ENCODE data around the gene NPBWR2. TPM values are rescaled to one million over a fixed set of nuclear protein-coding genes. Genes with fewer than 3 reads are reported as not detected.

Gene NPBWR2
- total and polyA plus RNA-seq, 2 experiments from 2014 or later: not detected

- Histone ChIP-seq H3F3A (replicated peaks; ENCODE audit: low read depth) (0 out of 2 replicates have a peak, but pooled peaks cover 5% of the 10 kb centered on the region), H4K20me1 (replicated peaks; ENCODE audit: insufficient read depth) (no peaks in the 10 kb centered on the region), H3K4me1 (ENCODE audit: insufficient read depth) (peaks cover 19% of the 10 kb centered on the region; the same call in 1 of the 2 replicates), H3K4me2 (peak overlapping the region; percentile 88; the same call in 1 of the 2 replicates), H3K4me3 (peak overlapping the region; percentile 75; the same call in 1 of the 2 replicates), H3K27me3 (ENCODE audit: insufficient read depth) (peaks cover 24% of the 10 kb centered on the region), H3K9me2 (ENCODE audit: insufficient read depth) (no peaks in the 10 kb centered on the region), H2AFZ (no peak overlapping the region), H3K36me3 (ENCODE audit: insufficient read depth) (no peaks in the 10 kb centered on the region), H3K79me2 (replicated peaks; ENCODE audit: insufficient read depth) (no peaks in the 10 kb centered on the region), H3K27ac (ENCODE audit: low read depth) (no peak overlapping the region)
- Mint-ChIP-seq H3K4me1 (peaks cover 27% of the 10 kb centered on the region; the same call in 2 of the 3 replicates), H3K4me3 (peak overlapping the region; percentile 7; the same call in 1 of the 3 replicates), H3K27ac (no peak overlapping the region), H3K36me3 (ENCODE audit: low read depth) (peaks cover 2% of the 10 kb centered on the region; the same call in 1 of the 3 replicates), H3K9me3 (no peaks in the 10 kb centered on the region), H3K27me3 (ENCODE audit: insufficient read depth, low read depth, poor library complexity) (peaks cover 32% of the 10 kb centered on the region)
- DNase-seq (ENCODE audit: low spot score) (peak; percentile 57), ATAC-seq (peak; percentile 3; the same call in 2 of the 3 replicates)
- TF ChIP-seq ZNF114 (CRISPR knock-in tag; IDR thresholded peaks at IDR 0.05): no peak
- TF ChIP-seq CTCF (conservative IDR thresholded peaks at IDR 0.05; ENCODE audit: low read depth in 2 of 2): no peak
- no peak for TF ChIP-seq ZNF462 (CRISPR knock-in tag; IDR thresholded peaks at IDR 0.05)
- no peak for TF ChIP-seq CREB1 (CRISPR knock-in tag; IDR thresholded peaks at IDR 0.05; ENCODE audit: low read depth)
- TF ChIP-seq EZH2phosphoT487 (IDR thresholded peaks at IDR 0.05; ENCODE audit: unreplicated experiment): no peak
- no peak for TF ChIP-seq JUNB (IDR thresholded peaks at IDR 0.05; ENCODE audit: unreplicated experiment)
- TF ChIP-seq EZH2 (IDR thresholded peaks at IDR 0.05; ENCODE audit: low read depth, unreplicated experiment): no peak
- TF ChIP-seq NANOG (IDR thresholded peaks at IDR 0.05; ENCODE audit: borderline replicate concordance): no peak
- no peak for TF ChIP-seq ZNF331 (CRISPR knock-in tag; IDR thresholded peaks at IDR 0.05; ENCODE audit: low read depth)
- TF ChIP-seq, protein P1, sequence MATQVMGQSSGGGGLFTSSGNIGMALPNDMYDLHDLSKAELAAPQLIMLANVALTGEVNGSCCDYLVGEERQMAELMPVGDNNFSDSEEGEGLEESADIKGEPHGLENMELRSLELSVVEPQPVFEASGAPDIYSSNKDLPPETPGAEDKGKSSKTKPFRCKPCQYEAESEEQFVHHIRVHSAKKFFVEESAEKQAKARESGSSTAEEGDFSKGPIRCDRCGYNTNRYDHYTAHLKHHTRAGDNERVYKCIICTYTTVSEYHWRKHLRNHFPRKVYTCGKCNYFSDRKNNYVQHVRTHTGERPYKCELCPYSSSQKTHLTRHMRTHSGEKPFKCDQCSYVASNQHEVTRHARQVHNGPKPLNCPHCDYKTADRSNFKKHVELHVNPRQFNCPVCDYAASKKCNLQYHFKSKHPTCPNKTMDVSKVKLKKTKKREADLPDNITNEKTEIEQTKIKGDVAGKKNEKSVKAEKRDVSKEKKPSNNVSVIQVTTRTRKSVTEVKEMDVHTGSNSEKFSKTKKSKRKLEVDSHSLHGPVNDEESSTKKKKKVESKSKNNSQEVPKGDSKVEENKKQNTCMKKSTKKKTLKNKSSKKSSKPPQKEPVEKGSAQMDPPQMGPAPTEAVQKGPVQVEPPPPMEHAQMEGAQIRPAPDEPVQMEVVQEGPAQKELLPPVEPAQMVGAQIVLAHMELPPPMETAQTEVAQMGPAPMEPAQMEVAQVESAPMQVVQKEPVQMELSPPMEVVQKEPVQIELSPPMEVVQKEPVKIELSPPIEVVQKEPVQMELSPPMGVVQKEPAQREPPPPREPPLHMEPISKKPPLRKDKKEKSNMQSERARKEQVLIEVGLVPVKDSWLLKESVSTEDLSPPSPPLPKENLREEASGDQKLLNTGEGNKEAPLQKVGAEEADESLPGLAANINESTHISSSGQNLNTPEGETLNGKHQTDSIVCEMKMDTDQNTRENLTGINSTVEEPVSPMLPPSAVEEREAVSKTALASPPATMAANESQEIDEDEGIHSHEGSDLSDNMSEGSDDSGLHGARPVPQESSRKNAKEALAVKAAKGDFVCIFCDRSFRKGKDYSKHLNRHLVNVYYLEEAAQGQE (IDR thresholded peaks at IDR 0.05; ENCODE audit: unreplicated experiment): no peak
- TF ChIP-seq, protein P2, sequence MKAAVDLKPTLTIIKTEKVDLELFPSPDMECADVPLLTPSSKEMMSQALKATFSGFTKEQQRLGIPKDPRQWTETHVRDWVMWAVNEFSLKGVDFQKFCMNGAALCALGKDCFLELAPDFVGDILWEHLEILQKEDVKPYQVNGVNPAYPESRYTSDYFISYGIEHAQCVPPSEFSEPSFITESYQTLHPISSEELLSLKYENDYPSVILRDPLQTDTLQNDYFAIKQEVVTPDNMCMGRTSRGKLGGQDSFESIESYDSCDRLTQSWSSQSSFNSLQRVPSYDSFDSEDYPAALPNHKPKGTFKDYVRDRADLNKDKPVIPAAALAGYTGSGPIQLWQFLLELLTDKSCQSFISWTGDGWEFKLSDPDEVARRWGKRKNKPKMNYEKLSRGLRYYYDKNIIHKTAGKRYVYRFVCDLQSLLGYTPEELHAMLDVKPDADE (IDR thresholded peaks at IDR 0.05): no peak
- no peak for TF ChIP-seq POLR2AphosphoS5 (IDR thresholded peaks at IDR 0.05; ENCODE audit: low read depth)
- TF ChIP-seq STAT1 (IDR thresholded peaks at IDR 0.05; ENCODE audit: unreplicated experiment): no peak
Measured at GRCh38 chr20:64077876-64078551, 29.4 kb downstream of the NPBWR2 start.

Measured in GM23338 (cell line).